K562 (cell line): ENCODE measurements around the gene C3orf85.

ENCODE experiments used
- EZH2 ChIP-seq: IDR thresholded peaks from 2 replicates; pipeline ENCODE4 v1.6.1; 2012; ENCODE audit warnings: low read depth, mild to moderate bottlenecking, inconsistent platforms, low read length, borderline replicate concordance
- TF ChIP-seq, protein P1 (sequence below): fragments of 450-650 bp; IDR thresholded peaks from 2 replicates; pipeline ENCODE4 v1.7.1; 2018; ENCODE audit warnings: mild to moderate bottlenecking, low read depth; ENCODE audit not compliant: partially characterized antibody

DNA sequence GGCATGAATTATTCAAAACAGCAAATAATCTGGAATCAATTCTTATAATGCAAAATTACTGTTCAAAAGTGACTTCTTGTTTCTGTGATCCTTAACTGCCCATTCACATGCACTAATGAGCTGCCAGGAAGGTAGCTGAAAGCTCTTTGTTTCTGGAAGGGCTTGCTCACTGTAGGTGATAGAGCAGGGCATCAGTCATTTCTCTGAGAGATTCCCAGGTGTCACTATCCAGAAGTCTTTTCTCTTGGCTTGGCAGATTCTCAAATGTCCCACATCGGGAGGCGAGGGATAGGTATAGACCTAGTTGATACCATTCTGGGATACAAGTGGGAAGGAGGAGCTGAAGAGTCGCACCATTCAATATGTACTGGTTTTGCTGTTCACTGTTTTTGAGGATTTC, 35.0 kb downstream of the C3orf85 start:
- no peak for TF ChIP-seq EZH2
- TF ChIP-seq, protein P1, sequence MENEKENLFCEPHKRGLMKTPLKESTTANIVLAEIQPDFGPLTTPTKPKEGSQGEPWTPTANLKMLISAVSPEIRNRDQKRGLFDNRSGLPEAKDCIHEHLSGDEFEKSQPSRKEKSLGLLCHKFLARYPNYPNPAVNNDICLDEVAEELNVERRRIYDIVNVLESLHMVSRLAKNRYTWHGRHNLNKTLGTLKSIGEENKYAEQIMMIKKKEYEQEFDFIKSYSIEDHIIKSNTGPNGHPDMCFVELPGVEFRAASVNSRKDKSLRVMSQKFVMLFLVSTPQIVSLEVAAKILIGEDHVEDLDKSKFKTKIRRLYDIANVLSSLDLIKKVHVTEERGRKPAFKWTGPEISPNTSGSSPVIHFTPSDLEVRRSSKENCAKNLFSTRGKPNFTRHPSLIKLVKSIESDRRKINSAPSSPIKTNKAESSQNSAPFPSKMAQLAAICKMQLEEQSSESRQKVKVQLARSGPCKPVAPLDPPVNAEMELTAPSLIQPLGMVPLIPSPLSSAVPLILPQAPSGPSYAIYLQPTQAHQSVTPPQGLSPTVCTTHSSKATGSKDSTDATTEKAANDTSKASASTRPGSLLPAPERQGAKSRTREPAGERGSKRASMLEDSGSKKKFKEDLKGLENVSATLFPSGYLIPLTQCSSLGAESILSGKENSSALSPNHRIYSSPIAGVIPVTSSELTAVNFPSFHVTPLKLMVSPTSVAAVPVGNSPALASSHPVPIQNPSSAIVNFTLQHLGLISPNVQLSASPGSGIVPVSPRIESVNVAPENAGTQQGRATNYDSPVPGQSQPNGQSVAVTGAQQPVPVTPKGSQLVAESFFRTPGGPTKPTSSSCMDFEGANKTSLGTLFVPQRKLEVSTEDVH: no peak
